ENCODE results near the gene INF2. TPM values are rescaled to one million over a fixed set of nuclear protein-coding genes. Genes with fewer than 3 reads are reported as not detected.
A peak's percentile ranks its signal among the peaks of the same experiment; 100 is the strongest.

INF2 gene
- total RNA-seq, 1 donor from 2014 or later = 61.7 TPM

GRCh38 chr14:104696671-104697316 lies 7.4 kb downstream of the INF2 start:
- no peaks in the 10 kb centered on the region for H3K27me3 Mint-ChIP-seq (ENCODE audit: low read depth)
- H3K9me3 Mint-ChIP-seq = no peaks in the 10 kb centered on the region
- DNase-seq (ENCODE audit: low read depth, low spot score) = no peak
- peaks cover 12% of the 10 kb centered on the region for H3K4me1 Mint-ChIP-seq
- H3K36me3 Mint-ChIP-seq (ENCODE audit: low read depth) = no peaks in the 10 kb centered on the region
- H3K4me3 Mint-ChIP-seq = no peak overlapping the region
- H3K27ac Mint-ChIP-seq (ENCODE audit: unreplicated experiment) = no peak overlapping the region
- TF ChIP-seq CTCF (conservative IDR thresholded peaks at IDR 0.05) = no peak

GRCh38 chr14:104697317-104697703 lies 7.9 kb downstream of the INF2 start:
- Mint-ChIP-seq H3K36me3 (ENCODE audit: low read depth) (no peaks in the 10 kb centered on the region), H3K27me3 (ENCODE audit: low read depth) (no peaks in the 10 kb centered on the region), H3K4me3 (no peak overlapping the region), H3K27ac (ENCODE audit: unreplicated experiment) (no peak overlapping the region), H3K4me1 (peaks cover 12% of the 10 kb centered on the region), H3K9me3 (no peaks in the 10 kb centered on the region)
- TF ChIP-seq CTCF (conservative IDR thresholded peaks at IDR 0.05) = no peak
- no peak for DNase-seq (ENCODE audit: low read depth, low spot score)

- Mint-ChIP-seq H3K27ac (ENCODE audit: unreplicated experiment) (peak overlapping the region; percentile 27), H3K36me3 (ENCODE audit: low read depth) (no peaks in the 10 kb centered on the region), H3K4me3 (no peak overlapping the region)
These were observed 8.6 kb downstream of the INF2 start for GRCh38 chr14:104697892-104698583.

GRCh38 chr14:104698688-104699425 lies 9.4 kb downstream of the INF2 start:
- Mint-ChIP-seq H3K27ac (ENCODE audit: unreplicated experiment) (no peak overlapping the region), H3K36me3 (ENCODE audit: low read depth) (no peaks in the 10 kb centered on the region), H3K27me3 (ENCODE audit: low read depth) (no peaks in the 10 kb centered on the region), H3K4me3 (no peak overlapping the region), H3K4me1 (peaks cover 12% of the 10 kb centered on the region), H3K9me3 (no peaks in the 10 kb centered on the region)
- TF ChIP-seq CTCF (conservative IDR thresholded peaks at IDR 0.05) = no peak
- no peak for DNase-seq (ENCODE audit: low read depth, low spot score)

More at GRCh38 chr14:104697892-104698583, 8.6 kb downstream of the INF2 start:
- peaks cover 12% of the 10 kb centered on the region for H3K4me1 Mint-ChIP-seq
- no peak for DNase-seq (ENCODE audit: low read depth, low spot score)
- H3K9me3 Mint-ChIP-seq = no peaks in the 10 kb centered on the region
- no peaks in the 10 kb centered on the region for H3K27me3 Mint-ChIP-seq (ENCODE audit: low read depth)
- TF ChIP-seq CTCF (conservative IDR thresholded peaks at IDR 0.05) = no peak

GRCh38 chr14:104699426-104699748 lies 10.0 kb downstream of the INF2 start:
- no peaks in the 10 kb centered on the region for H3K9me3 Mint-ChIP-seq
- H3K4me1 Mint-ChIP-seq = peaks cover 8% of the 10 kb centered on the region
- peaks cover 5% of the 10 kb centered on the region for H3K36me3 Mint-ChIP-seq (ENCODE audit: low read depth)
- H3K27me3 Mint-ChIP-seq (ENCODE audit: low read depth) = no peaks in the 10 kb centered on the region
- H3K27ac Mint-ChIP-seq (ENCODE audit: unreplicated experiment) = no peak overlapping the region
- H3K4me3 Mint-ChIP-seq = no peak overlapping the region
- TF ChIP-seq CTCF (conservative IDR thresholded peaks at IDR 0.05) = no peak
- no peak for DNase-seq (ENCODE audit: low read depth, low spot score)
